Right cardiac atrium (tissue), 5 donors: ENCODE measurements around the gene ZNF821. TPM values are rescaled to one million over a fixed set of nuclear protein-coding genes. Genes with fewer than 3 reads are reported as not detected.

Source experiments
- ATAC-seq, 2 donors: fragments of 200-7000 bp; cut with Tn5 transposase; one replicate each; pipeline versions ENCODE4 v1.8.0 to v1.9.1; 2020; ENCODE audit warnings: moderate library complexity in 2 of 2, mild to moderate bottlenecking in 1 of 2
- DNase-seq, 3 donors: peaks; one replicate each; pipeline ENCODE4 v3.0.0-alpha.2; 2020
- H3K27ac ChIP-seq: one replicate; pipeline ENCODE4 v1.5.1; 2013; ENCODE audit warnings: mild to moderate bottlenecking, low read length, control low read depth, moderate library complexity
- H3K27me3 ChIP-seq: one replicate; pipeline ENCODE4 v1.6.1; 2013; ENCODE audit not compliant: control insufficient read depth, insufficient read depth
- H3K4me1 ChIP-seq: one replicate; pipeline ENCODE4 v1.6.1; 2013; ENCODE audit warnings: low read length; ENCODE audit not compliant: control insufficient read depth, insufficient read depth
- H3K4me3 ChIP-seq: one replicate; pipeline ENCODE4 v1.5.1; 2013; ENCODE audit warnings: low read length, control low read depth
- H3K9me3 ChIP-seq: one replicate; pipeline ENCODE4 v1.6.1; 2013; ENCODE audit warnings: low read length; ENCODE audit not compliant: control insufficient read depth
- WGBS: extraction: QIAGEN DNeasy Blood & Tissue Kit; methylation state at CpG from one replicate; pipeline ENCODE4 v1.1.7; 2013; 5-methylcytosine and 5-hydroxymethylcytosine counted together
- intact Hi-C, 4 donors: fragments of 100-400 bp; cut with DNase I; formaldehyde crosslinking; loops; one replicate each; pipeline versions ENCODE4 v1.11.0 to v1.14.0; 2022 to 2023
- polyA plus RNA-seq: library from polyadenylated mRNA; stranded (reverse); fragments of 200-250 nt; gene quantifications from one replicate; pipeline ENCODE4 v1.2.3, GENCODE V29; 2013
- total RNA-seq, 4 donors: library from RNA; stranded (reverse); fragmentation: NEBNext Ultra II Directional; extraction: Animal tissue kit (Norgen Biotek cat#: 25700); gene quantifications; one replicate each; pipeline ENCODE4 v1.2.1, GENCODE V29; 2021
- donor health status: healthy with polysubstance abuse.
- donor health status: DM: no; HTN: yes; CAD: no.
- donor health status: DM: no; HTN: no; CAD: no.
- donor health status: DM: no; HTN: yes; CAD: no; lungs with severe emphysema.
- donor health status: DM: yes; HTN: yes; CAD: no.

Gene ZNF821
- total and polyA plus RNA-seq, 5 donors = 5.0 to 8.5 (median 6.4) TPM

DNA sequence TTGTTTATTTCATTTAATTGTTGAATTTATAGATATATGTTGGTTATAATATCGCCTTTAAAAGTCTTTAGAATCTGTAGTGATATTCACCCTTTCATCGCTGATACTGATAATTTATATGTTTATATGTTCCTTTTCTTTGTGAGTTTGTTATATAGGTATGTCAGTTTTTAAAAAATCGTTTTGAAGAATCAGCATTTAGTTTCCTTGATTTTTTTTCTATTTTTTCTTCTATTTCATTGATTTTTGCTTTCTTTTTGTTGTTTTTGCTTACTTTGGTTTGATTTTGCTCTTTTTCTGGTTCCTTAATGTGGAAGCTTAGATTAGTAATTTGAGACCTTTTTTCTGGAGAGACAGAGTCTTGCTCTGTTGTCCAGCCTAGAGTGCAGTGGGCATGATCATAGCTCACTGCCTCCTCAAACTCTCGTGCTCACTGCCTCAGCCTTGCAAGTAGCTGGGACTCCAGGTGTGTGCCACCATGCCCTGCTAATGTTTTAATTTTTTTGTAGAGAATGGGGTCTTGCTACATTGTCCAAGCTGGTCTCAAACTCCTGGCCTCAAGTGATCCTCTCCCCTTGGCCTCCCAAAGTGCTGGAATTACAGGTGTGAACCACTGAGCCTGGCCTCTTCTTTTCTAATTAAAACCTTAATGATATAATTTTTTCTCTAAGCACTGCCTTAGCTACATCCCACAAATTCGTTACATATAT is 18.8 kb upstream of the ZNF821 start:
- ATAC-seq (no peak), DNase-seq (no peak)
- WGBS = 91% methylated on average over 5 of the region's 5 CpGs
- Histone ChIP-seq H3K9me3 (no peaks in the 10 kb centered on the region), H3K4me1 (peaks cover 12% of the 10 kb centered on the region), H3K27me3 (no peaks in the 10 kb centered on the region), H3K27ac (peak overlapping the region; percentile 68), H3K4me3 (no peak overlapping the region)
- intact Hi-C loops = no loop called here

DNA sequence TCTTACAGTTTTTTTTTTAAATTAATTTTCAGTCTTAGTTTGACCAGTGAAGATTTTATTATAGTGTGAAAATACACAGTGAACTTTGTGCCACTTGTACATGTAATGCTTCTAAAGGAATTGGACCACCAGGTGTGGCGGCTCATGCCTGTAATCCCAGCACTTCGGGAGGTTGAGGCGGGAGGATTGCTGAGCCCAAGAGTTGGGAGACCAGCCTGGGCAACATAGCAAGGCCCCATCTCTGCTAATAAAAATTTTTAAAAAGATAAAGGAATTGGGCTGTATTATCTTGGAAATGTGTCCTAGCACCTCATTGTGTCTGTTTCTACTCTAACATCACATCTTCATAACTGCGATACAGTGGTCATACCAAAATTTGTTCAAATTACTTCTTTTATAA is 15.2 kb upstream of the ZNF821 start:
- H3K9me3 ChIP-seq = no peaks in the 10 kb centered on the region
- intact Hi-C loops = no loop called here
- no peak overlapping the region for H3K4me3 ChIP-seq
- DNase-seq (no peak), ATAC-seq (no peak)
- H3K27ac ChIP-seq = no peak overlapping the region
- 95% methylated on average over 4 of the region's 4 CpGs for WGBS
- no peaks in the 10 kb centered on the region for H3K27me3 ChIP-seq
- H3K4me1 ChIP-seq = peaks cover 5% of the 10 kb centered on the region

DNA sequence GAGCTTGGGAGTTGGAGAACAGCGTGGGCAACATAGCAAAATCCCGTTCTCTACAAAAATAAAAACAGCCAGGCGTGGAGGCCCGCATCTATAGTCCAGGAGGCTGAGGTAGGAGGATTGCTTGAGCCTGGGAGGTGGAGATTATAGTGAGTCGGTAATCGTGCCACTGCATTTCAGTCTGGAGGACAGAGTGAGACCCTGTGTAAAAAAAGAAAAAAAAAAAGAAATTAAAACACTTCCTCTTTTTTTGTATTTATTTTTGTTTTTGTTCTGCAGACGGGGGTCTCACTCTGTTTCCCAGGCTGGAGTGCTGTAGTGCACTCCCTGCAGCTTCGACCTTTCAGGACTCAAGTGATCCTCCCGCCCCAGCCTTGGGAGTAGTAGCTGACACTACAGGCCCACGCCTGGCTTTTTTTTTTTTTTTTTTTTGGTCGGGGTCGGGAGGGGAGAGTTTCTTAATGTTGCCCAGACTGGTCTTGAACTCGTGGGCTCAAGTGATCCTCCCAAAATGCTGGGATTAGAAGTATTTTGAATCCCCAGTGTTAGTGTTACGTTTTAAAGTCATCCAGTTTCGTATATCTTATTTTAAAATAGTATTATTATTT is 12.9 kb upstream of the ZNF821 start:
- Histone ChIP-seq H3K9me3 (no peaks in the 10 kb centered on the region), H3K4me1 (no peaks in the 10 kb centered on the region), H3K27ac (peak overlapping the region; percentile 17), H3K4me3 (peak overlapping the region; percentile 90), H3K27me3 (no peaks in the 10 kb centered on the region)
- DNase-seq (no peak), ATAC-seq (no peak)
- intact Hi-C loops = no loop called here
- 47% methylated on average over 15 of the region's 15 CpGs for WGBS

DNA sequence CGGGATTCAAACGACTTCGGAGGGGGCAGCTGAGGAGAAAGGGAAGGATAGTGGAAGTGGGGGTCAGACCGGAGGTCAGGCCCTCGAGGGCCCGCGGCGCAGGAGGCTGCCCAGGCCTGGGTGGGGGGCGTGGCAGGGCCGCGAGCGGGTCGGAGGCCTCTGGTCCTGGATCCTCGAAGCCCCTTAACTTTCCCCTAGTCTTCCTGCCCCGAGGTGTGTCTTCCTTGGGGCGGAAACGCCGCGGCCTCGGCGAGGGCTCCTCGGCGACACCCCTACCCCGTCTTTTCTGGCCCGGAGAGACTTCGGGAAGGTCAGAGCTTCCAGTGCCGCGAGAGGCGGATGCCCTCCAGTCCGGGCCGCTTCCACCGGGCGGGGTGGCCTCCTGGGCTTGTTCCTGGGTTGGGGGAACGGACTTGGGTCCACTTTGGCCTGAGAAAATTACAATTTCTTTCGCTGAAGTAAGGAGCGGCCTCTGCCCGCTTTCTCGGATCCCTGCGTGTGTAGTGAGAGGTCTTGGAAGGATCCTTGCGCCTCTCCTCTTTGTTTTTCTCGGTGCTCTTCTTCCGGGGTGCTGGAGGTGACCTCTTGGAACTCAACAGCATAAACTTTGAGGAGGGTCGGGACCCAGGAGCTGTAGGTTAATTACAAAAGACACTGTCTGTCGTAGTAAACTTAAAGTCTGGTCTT is 11.8 kb upstream of the ZNF821 start:
- Histone ChIP-seq H3K27me3 (no peaks in the 10 kb centered on the region), H3K4me1 (no peaks in the 10 kb centered on the region), H3K9me3 (no peaks in the 10 kb centered on the region), H3K27ac (peak overlapping the region; percentile 98), H3K4me3 (peak overlapping the region; percentile 90)
- peak; percentile 51 to 76 (median 74) for DNase-seq
- ATAC-seq = peak; percentile 42 to 60
- under 1% methylated on average over 44 of the region's 44 CpGs for WGBS
- intact Hi-C loops = no loop called here

DNA sequence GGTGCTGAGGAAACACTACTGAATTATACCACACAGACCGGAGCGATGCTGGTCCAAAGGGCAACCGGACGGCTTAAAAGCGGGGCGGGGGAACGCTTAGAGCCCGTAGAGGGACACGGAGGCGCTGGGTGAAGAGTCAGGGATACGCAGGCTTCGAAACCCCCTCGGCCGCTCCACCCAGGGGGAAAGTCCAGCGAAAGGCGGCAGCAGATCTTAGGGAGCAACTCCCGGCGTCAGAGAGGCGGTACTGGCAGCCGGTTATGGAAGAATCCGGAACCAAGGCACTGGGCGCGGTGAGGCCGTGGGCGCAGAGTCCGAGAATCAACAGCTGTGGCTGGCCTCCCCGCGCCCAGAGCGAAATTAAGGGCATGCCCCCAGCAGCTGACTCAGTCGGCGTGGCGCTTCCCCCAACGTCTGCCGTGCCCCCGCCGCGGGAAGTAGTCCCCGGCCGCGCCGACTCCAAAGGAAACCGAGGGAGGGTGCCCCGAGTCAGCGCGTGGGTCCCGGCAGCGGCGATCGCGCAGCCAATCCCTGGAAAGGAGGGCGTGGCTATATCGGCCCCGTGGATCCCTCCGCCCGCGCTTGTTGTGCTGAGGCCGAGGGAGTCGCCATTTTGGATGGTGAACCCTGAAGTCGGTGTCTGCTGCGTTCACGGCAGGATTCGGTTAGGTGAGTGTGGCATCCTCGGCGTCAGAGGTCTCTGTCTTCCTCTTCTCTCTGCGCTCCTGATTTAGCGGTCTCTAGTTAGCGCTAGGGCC is 11.1 kb upstream of the ZNF821 start, which contains the start of gene IST1:
TSS of gene IST1 (plus strand) at position 611 of the 758 bp plus-strand sequence. CDS start 20,110 bp downstream, outside the sequence.
- Histone ChIP-seq H3K27me3 (no peaks in the 10 kb centered on the region), H3K9me3 (no peaks in the 10 kb centered on the region), H3K27ac (peak within 1 kb of the TSS; percentile 100), H3K4me3 (peak within 1 kb of the TSS; percentile 90), H3K4me1 (no peaks in the 10 kb centered on the region)
- WGBS = under 1% methylated on average over 67 of the region's 67 CpGs
- DNase-seq (peak; percentile 99), ATAC-seq (peak; percentile 98)
- intact Hi-C loops = no loop called here

DNA sequence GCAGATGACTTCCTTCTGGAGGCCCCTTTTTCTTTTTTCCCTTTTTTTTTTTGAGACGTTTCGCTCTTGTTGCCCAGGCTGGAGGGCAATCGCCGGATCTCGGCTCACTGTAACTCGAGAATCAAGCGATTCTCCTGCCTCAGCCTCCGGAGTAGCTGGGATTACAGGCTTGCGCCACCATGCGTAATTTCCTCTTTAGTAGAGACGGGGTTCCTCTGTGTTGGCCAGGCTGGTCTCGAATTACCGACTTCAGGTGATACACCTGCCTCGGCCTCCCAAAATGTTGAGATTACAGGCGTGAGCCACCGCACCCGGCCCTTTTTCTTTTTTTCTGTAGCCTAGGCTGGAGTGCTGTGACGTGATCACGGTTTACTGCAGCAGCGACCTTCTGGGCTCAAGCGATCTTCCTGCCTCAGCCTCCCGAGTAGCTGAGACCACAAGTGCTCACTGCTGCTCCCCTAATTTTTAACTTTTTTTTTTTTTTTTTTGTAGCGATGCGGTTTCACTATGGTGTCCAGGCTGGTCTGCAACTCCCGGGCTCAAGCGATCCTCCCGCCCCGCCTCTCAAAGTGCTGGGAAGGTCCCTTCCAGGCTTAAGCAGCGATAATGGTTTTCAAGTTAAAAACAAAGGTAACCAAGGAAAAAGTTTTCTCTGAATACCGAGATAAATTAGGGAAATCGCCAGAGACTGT is 10.4 kb upstream of the ZNF821 start:
- under 1% methylated on average over 31 of the region's 31 CpGs for WGBS
- Histone ChIP-seq H3K4me3 (peak overlapping the region; percentile 90), H3K4me1 (no peaks in the 10 kb centered on the region), H3K27me3 (no peaks in the 10 kb centered on the region), H3K27ac (peak overlapping the region; percentile 100), H3K9me3 (no peaks in the 10 kb centered on the region)
- DNase-seq = peak in 2 of 3 donors; percentile 39 to 71
- intact Hi-C loops = no loop called here
- ATAC-seq = peak; percentile 4 to 28

DNA sequence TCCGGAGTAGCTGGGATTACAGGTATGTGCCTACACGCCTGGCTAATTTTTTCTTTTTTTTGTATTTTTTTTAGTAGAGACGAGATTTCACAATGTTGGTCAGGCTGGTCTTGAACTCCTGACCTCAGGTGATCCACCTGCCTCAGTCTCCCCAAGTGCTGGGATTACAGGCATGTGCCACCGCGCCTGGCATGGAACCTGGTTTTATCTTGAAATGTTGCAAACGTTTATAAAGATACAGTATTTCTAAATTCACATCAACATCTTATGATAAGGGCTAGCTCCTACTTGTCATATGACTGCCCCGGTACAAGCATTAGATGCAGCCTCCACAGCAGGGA is 9.9 kb upstream of the ZNF821 start:
- intact Hi-C loops = no loop called here

DNA sequence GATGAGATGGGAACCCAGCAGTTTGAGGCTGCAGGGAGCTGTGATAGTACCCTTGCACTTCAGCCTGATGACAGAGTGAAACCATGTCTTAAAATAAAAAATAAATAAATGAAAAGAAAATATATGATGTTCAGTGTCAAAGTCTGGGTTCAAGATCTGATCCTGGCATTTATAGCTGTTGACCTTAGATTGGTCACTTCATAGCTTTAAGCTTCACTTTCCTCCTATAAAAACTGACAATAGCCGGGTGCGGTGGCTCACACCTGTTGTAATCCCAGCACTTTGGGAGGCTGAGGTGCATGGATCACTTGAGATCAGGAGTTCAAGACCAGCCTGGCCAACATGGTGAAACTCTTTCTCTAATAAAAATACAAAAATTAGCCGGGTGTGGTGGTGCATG is 5.2 kb upstream of the ZNF821 start:
- Histone ChIP-seq H3K27ac (no peak overlapping the region), H3K4me3 (no peak overlapping the region), H3K9me3 (no peaks in the 10 kb centered on the region), H3K4me1 (no peaks in the 10 kb centered on the region), H3K27me3 (no peaks in the 10 kb centered on the region)
- ATAC-seq (no peak), DNase-seq (no peak)
- intact Hi-C loops = loop anchor here in 2 of 4 donors (10.0 kb wide), 2 partner anchors 56 to 76 kb away; no protein-coding TSS in a partner anchor
- 97% methylated on average over 3 of the region's 3 CpGs for WGBS

More for the DNA sequence above, 9.9 kb upstream of the ZNF821 start:
- Histone ChIP-seq H3K4me1 (no peaks in the 10 kb centered on the region), H3K9me3 (no peaks in the 10 kb centered on the region), H3K4me3 (peak overlapping the region; percentile 90), H3K27ac (peak overlapping the region; percentile 100), H3K27me3 (no peaks in the 10 kb centered on the region)
- ATAC-seq (no peak), DNase-seq (no peak)
- 46% methylated on average over 7 of the region's 7 CpGs for WGBS

DNA sequence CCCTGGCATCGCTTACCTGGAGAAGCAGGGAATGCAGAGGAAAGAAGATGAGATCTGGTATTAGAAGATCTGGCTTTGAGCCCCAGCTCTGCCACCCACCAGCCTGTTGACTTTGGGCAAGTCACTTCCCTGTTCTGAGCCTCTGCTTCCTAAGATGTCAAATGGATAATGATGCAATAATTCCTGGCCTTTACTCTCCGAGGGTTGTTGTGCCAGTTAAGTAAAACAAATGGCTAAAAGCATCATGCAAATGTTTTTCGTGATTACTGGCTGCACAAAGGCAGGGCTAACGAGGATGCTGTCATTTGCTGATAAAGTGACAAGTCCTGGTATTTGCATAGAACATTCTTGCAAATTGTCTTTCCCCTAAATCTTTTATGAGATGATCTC is 1.3 kb upstream of the ZNF821 start:
- ATAC-seq (no peak), DNase-seq (no peak)
- WGBS = 40% methylated on average over 4 of the region's 4 CpGs
- Histone ChIP-seq H3K4me1 (no peaks in the 10 kb centered on the region), H3K27ac (no peak overlapping the region), H3K27me3 (no peaks in the 10 kb centered on the region), H3K4me3 (no peak overlapping the region), H3K9me3 (no peaks in the 10 kb centered on the region)
- intact Hi-C loops = loop anchor here in 2 of 4 donors (10.0 kb wide), 2 partner anchors 60 to 80 kb away; no protein-coding TSS in a partner anchor

DNA sequence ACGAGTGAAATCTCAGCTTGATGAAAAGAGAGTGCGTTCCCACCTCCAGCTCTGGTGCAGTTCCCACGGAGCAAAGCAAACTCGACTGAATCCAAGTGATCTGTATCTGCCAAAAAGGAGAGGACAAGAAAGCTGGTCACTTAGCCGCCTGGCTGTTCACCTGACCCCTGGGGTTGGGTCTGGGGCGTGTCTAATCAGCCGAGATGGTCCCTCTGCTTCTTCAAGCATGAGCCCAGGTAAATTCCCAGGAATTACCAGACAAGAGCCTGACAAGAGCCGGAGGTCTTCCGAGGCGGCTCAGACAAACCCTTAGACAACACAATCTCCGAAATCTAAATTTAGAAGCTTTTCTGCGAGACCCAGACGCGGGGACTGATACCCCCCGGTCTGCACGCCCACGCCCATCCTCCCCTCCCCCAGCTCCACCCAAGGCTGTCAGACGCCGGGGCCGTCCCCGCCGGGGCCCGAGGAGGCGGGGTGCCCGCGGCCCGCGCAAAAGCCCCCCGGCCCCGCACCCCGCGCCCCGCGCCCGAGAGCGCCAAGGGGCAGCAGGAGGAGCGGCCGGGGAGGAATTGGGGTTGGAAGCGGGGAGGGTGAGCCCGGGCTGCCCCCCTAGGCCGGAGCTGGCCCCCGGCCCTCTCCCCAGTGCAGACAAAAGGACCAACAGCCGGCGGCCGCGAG is 674 bp downstream of the ZNF821 start:
- intact Hi-C loops = loop anchor here in 2 of 4 donors (10.0 kb wide), 2 partner anchors 61 to 81 kb away; no protein-coding TSS in a partner anchor
- peak overlapping the region; percentile 70 for H3K4me3 ChIP-seq
- no peaks in the 10 kb centered on the region for H3K4me1 ChIP-seq
- DNase-seq (peak; percentile 53 to 80 (median 77)), ATAC-seq (peak; percentile 65)
- 1% methylated on average over 46 of the region's 46 CpGs for WGBS
- H3K9me3 ChIP-seq = no peaks in the 10 kb centered on the region
- peak overlapping the region; percentile 89 for H3K27ac ChIP-seq
- no peaks in the 10 kb centered on the region for H3K27me3 ChIP-seq
